ENCODE data around the gene SLC35D3. TPM values are rescaled to one million over a fixed set of nuclear protein-coding genes. Genes with fewer than 3 reads are reported as not detected.

Gene SLC35D3
- total and polyA plus RNA-seq, 10 of the 15 experiments (the other 5 are each of a cell fraction or from before 2014, with no cell fraction given): not detected

DNA sequence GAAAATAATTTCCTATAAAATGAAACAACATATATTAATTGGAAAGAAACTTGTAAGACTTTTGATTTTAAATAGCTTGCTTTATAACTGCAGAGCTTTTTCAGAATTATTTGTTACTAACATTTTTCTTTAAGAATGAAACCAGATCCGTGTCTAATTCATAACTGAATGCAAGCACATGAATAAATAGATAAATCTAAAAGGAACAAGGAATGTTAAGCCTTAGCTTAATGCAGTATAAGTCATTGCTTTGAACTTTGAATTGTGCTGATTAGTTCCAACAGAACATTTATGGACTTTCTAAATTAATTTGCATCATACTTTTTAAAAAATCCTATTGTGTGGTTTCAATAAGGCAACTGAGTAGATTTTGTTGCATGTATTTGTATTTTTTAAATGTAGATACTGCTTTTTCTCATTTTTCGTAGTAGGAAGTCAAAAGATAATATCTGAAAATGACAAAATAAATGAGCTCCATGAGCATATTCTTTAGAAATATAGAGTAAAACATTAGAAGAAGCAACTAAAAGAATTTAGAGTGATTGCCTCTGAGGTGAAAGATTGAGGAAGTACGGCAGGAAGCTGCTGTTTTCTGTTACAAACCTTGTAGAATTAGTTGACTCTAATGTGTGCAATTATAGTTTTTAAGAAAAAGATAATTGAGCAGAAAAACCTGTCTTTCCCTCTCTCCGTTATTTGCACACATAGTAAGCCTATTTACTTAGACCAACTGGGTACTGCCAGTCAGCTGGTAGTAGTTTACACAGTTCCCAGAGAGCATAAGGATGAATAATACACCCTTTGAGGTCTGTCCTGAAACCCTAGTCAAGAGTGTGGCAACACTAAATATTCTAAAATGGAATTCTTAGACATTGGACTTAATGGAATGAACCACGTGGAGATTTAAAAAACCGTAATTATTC lies 32.6 kb upstream of the SLC35D3 start:
- ChIA-PET RAD21 (ENCODE audit: unreplicated experiment) (interaction anchor here (1.4 kb wide), 1 partner anchor 97 kb away, joined by 5 read pairs; the partner anchor contains the start of gene MAP3K5), CTCF (interaction anchor here (0.5 to 1.4 kb wide), 3 partner anchors 28 to 88 kb away, joined by 3 read pairs; no protein-coding TSS in a partner anchor), SMC1A (ENCODE audit: uncharacterized antibody, unreplicated experiment) (interaction anchor here (0.6 to 3.2 kb wide), 7 partner anchors 11 to 245 kb away, joined by 3 to 8 read pairs (median 3); no protein-coding TSS in a partner anchor), POLR2A (interaction anchor here (0.6 kb wide), 2 partner anchors 267 to 674 kb away, joined by 3 to 4 read pairs; no protein-coding TSS in a partner anchor)
- Histone ChIP-seq H3K27ac (ENCODE audit: control insufficient read depth, insufficient read depth) (no peak overlapping the region), H3K4me3 (no peak overlapping the region), H2AFZ (ENCODE audit: control insufficient read depth, low read depth, low read length) (no peak overlapping the region), H3K9ac (ENCODE audit: control insufficient read depth, insufficient read depth, low read length) (no peak overlapping the region), H4K20me1 (ENCODE audit: control insufficient read depth, insufficient read depth) (no peaks in the 10 kb centered on the region), H3K4me2 (ENCODE audit: control insufficient read depth, insufficient read depth) (no peak overlapping the region), H3K36me3 (ENCODE audit: control insufficient read depth in 2 of 2, insufficient read depth in 2 of 2, low read length in 1 of 2) (no peaks in the 10 kb centered on the region), H3K4me1 (ENCODE audit: control insufficient read depth, insufficient read depth, low read length) (peaks cover 3% of the 10 kb centered on the region; the same call in 1 of the 2 replicates), H3K79me2 (ENCODE audit: control insufficient read depth, insufficient read depth, low read length) (no peaks in the 10 kb centered on the region), H3K27me3 (replicated peaks in 1 of 2; ENCODE audit: control insufficient read depth in 2 of 2, insufficient read depth in 2 of 2, low read length in 1 of 2) (no peaks in the 10 kb centered on the region), H3K9me3 (replicated peaks; ENCODE audit: control insufficient read depth, insufficient read depth, low read length) (no peaks in the 10 kb centered on the region)
- in situ Hi-C loops (cut with MboI) (no loop called here), intact Hi-C loops (cut with micrococcal nuclease; ENCODE audit: unreplicated experiment) (no loop called here)
- WGBS (ENCODE audit: insufficient coverage, insufficient replicate concordance, low lambda C conversion rate, missing lambda C conversion rate): 68% methylated on average over 6 of the region's 6 CpGs
- peak; percentile 35 for FAIRE-seq
- peak; percentile 43 for ATAC-seq
- no TSS peak for BruUV-seq (replicated peaks)
- no peak for DNase-seq (ENCODE audit: low read depth, low spot score)
- no peak for TF ChIP-seq TARDBP (IDR thresholded peaks at IDR 0.05; ENCODE audit: borderline replicate concordance)
- no peak for TF ChIP-seq EGR1 (IDR thresholded peaks at IDR 0.05; ENCODE audit: borderline replicate concordance in 1 of 2, low read depth in 2 of 2, low read length in 2 of 2)
- no peak for TF ChIP-seq BCL11A (IDR thresholded peaks at IDR 0.05; ENCODE audit: low read depth, low read length)
- TF ChIP-seq, protein P1, sequence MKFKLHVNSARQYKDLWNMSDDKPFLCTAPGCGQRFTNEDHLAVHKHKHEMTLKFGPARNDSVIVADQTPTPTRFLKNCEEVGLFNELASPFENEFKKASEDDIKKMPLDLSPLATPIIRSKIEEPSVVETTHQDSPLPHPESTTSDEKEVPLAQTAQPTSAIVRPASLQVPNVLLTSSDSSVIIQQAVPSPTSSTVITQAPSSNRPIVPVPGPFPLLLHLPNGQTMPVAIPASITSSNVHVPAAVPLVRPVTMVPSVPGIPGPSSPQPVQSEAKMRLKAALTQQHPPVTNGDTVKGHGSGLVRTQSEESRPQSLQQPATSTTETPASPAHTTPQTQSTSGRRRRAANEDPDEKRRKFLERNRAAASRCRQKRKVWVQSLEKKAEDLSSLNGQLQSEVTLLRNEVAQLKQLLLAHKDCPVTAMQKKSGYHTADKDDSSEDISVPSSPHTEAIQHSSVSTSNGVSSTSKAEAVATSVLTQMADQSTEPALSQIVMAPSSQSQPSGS (IDR thresholded peaks at IDR 0.05; ENCODE audit: low read length): no peak
- TF ChIP-seq BMI1 (IDR thresholded peaks at IDR 0.05; ENCODE audit: borderline replicate concordance): no peak
- TF ChIP-seq CBFB (IDR thresholded peaks at IDR 0.05; ENCODE audit: low read depth): no peak
- TF ChIP-seq, protein P2, sequence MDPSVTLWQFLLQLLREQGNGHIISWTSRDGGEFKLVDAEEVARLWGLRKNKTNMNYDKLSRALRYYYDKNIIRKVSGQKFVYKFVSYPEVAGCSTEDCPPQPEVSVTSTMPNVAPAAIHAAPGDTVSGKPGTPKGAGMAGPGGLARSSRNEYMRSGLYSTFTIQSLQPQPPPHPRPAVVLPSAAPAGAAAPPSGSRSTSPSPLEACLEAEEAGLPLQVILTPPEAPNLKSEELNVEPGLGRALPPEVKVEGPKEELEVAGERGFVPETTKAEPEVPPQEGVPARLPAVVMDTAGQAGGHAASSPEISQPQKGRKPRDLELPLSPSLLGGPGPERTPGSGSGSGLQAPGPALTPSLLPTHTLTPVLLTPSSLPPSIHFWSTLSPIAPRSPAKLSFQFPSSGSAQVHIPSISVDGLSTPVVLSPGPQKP (IDR thresholded peaks at IDR 0.05; ENCODE audit: low read depth, low read length): no peak
- TF ChIP-seq CHD2 (IDR thresholded peaks at IDR 0.05; ENCODE audit: borderline replicate concordance, low read depth, low read length): no peak
- TF ChIP-seq STAT3 (IDR thresholded peaks at IDR 0.05; ENCODE audit: low read depth, low read length): no peak
- no peak for TF ChIP-seq ASH2L (IDR thresholded peaks at IDR 0.05; ENCODE audit: borderline replicate concordance, low read depth)
- TF ChIP-seq JUND (IDR thresholded peaks at IDR 0.05; ENCODE audit: low read depth, low read length): no peak
- TF ChIP-seq, protein P3, sequence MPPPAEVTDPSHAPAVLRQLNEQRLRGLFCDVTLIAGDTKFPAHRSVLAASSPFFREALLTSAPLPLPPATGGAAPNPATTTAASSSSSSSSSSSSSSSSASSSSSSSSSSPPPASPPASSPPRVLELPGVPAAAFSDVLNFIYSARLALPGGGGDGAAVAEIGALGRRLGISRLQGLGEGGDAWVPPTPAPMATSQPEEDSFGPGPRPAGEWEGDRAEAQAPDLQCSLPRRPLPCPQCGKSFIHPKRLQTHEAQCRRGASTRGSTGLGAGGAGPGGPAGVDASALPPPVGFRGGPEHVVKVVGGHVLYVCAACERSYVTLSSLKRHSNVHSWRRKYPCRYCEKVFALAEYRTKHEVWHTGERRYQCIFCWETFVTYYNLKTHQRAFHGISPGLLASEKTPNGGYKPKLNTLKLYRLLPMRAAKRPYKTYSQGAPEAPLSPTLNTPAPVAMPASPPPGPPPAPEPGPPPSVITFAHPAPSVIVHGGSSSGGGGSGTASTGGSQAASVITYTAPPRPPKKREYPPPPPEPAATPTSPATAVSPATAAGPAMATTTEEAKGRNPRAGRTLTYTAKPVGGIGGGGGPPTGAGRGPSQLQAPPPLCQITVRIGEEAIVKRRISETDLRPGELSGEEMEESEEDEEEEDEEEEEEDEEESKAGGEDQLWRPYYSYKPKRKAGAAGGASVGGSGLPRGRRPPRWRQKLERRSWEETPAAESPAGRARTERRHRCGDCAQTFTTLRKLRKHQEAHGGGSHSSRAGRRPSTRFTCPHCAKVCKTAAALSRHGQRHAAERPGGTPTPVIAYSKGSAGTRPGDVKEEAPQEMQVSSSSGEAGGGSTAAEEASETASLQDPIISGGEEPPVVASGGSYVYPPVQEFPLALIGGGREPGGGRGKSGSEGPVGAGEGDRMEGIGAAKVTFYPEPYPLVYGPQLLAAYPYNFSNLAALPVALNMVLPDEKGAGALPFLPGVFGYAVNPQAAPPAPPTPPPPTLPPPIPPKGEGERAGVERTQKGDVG (CRISPR knock-in tag; IDR thresholded peaks at IDR 0.05): no peak
- TF ChIP-seq EP300 (IDR thresholded peaks at IDR 0.05; ENCODE audit: borderline replicate concordance in 1 of 2, control insufficient read depth in 1 of 2, low read depth in 2 of 2, low read length in 2 of 2): no peak
- no peak for TF ChIP-seq TCF3 (IDR thresholded peaks at IDR 0.05; ENCODE audit: borderline replicate concordance, insufficient read depth, low read depth, low read length)
- TF ChIP-seq RUNX3 (IDR thresholded peaks at IDR 0.05; ENCODE audit: low read length): no peak
- TF ChIP-seq FOXK2 (IDR thresholded peaks at IDR 0.05): no peak
- TF ChIP-seq RAD51 (IDR thresholded peaks at IDR 0.05): no peak
- no peak for TF ChIP-seq TAF1 (IDR thresholded peaks at IDR 0.05; ENCODE audit: borderline replicate concordance, low read depth, low read length)

Data from GM12878 (cell line).